ENCODE results near the gene FEM1B.

- TF ChIP-seq POLR2AphosphoS5 (IDR thresholded peaks at IDR 0.05) (no peak), CTCF (IDR thresholded peaks at IDR 0.05) (no peak), POLR2A (IDR thresholded peaks at IDR 0.05) (no peak), EP300 (IDR thresholded peaks at IDR 0.05) (no peak)
Measured at GRCh38 chr15:68285259-68285980, 7.9 kb downstream of the FEM1B start.

All from stomach (tissue), 4 donors.